SH-SY5Y (cell line): ENCODE data around the gene TSSK2.

Experiments used
- GATA2 ChIP-seq: IDR thresholded peaks from 2 replicates; pipeline ENCODE4 v1.6.1; 2011; ENCODE audit warnings: mild to moderate bottlenecking, low read depth, low read length
- GATA3 ChIP-seq: IDR thresholded peaks from 2 replicates; pipeline ENCODE4 v1.6.1; 2011; ENCODE audit warnings: low read depth, mild to moderate bottlenecking, low read length, moderate library complexity

Gene TSSK2

GRCh38 chr22:19152942-19153883 lies 22.1 kb downstream of the TSSK2 start:
- TF ChIP-seq GATA2 (no peak), GATA3 (no peak)

- TF ChIP-seq GATA2 (no peak), GATA3 (no peak)
Observed at GRCh38 chr22:19164425-19164824, 33.3 kb downstream of the TSSK2 start.

- TF ChIP-seq GATA2: no peak
- no peak for TF ChIP-seq GATA3
Observed at GRCh38 chr22:19166421-19166820, 35.3 kb downstream of the TSSK2 start.

- TF ChIP-seq GATA3: no peak
- no peak for TF ChIP-seq GATA2
Observed at GRCh38 chr22:19167106-19167869, 36.2 kb downstream of the TSSK2 start.

- no peak for TF ChIP-seq GATA2
- no peak for TF ChIP-seq GATA3
Observed at GRCh38 chr22:19168088-19168890, 37.2 kb downstream of the TSSK2 start.

GRCh38 chr22:19169002-19169946 lies 38.2 kb downstream of the TSSK2 start:
- TF ChIP-seq GATA3: no peak
- peak; percentile 71 for TF ChIP-seq GATA2

GRCh38 chr22:19169947-19170318 lies 38.8 kb downstream of the TSSK2 start:
- TF ChIP-seq GATA2 (no peak), GATA3 (no peak)

GRCh38 chr22:19172213-19173046 lies 41.3 kb downstream of the TSSK2 start:
- TF ChIP-seq GATA2: no peak
- TF ChIP-seq GATA3: no peak

GRCh38 chr22:19173047-19174035 lies 42.2 kb downstream of the TSSK2 start:
- TF ChIP-seq GATA2 (no peak), GATA3 (no peak)

GRCh38 chr22:19174106-19175025 lies 43.3 kb downstream of the TSSK2 start:
- no peak for TF ChIP-seq GATA2
- TF ChIP-seq GATA3: no peak
